Measurements from ENCODE around the gene BNIPL.

BNIPL gene

DNA sequence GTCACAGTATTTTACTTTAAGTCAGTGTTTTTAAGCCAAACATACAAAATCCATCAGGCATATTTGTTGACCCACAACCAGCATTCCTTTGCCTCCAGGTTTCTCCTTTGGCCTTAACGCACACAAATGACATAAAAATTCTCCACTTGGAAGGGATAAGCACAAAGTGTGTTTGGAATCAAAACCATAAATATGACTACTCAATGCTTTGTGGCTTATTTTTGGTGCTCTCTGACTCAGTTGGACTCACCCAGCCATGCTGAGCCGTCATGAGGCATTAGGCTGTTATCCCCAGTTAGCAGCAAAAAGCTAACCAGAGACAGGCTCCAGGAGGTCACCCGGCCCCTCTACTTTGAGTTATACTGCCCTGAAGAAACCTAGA, 27.2 kb upstream of the BNIPL start:
- DNase-seq (ENCODE audit: insufficient read length, low spot score) (no peak), FAIRE-seq (no peak)

DNA sequence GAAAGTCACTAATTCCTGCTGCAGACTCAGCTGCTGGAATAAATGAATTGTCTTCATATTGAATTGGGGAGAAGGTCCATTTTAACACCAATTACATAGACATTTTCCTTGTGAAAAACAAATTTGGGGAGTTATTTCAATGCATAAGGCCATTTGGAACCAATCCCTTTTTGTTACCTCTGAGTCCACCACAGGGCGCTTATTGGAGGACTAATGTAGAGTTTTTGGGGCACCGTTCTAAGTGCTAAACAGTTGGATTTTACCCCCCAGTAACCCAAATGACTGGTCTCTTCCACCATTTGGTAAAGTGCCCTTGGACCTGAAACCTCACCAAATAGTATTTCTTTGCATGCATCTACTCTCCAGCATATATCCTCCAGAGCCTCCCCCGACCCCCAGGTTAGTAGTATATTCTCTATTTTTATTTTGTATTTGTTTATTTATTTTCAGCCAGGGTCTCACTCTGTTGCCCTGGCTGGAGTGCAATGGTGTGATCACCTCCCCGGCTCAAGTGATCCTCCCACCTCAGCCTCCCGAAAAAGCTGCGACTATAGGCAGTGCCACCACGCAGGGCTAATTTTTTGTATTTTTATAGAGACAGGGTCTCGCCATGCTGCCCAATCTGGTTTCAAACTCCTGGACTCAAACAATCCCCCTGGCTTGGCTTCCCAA, 26.6 kb upstream of the BNIPL start:
- DNase-seq (ENCODE audit: insufficient read length, low spot score) (no peak), FAIRE-seq (no peak)

DNA sequence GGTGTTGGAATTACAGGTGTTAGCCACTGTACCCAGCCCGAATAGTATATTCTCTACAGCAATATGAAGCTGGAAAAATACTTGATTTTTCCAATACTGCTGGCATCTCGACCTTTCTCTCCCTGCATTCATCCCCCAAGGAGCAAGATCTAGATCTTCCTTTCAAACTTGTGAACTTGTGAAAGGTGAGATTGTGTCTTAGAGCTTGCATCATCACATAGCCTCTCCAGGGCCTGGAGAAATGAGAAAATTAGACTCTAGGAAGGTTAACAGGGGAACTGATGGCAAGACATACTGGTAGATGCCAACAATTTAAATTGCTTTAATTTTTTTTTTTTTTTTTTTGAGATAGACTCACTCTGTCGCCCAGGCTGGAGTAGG, 26.1 kb upstream of the BNIPL start:
- no peak for FAIRE-seq
- DNase-seq (ENCODE audit: insufficient read length, low spot score), result no peak

DNA sequence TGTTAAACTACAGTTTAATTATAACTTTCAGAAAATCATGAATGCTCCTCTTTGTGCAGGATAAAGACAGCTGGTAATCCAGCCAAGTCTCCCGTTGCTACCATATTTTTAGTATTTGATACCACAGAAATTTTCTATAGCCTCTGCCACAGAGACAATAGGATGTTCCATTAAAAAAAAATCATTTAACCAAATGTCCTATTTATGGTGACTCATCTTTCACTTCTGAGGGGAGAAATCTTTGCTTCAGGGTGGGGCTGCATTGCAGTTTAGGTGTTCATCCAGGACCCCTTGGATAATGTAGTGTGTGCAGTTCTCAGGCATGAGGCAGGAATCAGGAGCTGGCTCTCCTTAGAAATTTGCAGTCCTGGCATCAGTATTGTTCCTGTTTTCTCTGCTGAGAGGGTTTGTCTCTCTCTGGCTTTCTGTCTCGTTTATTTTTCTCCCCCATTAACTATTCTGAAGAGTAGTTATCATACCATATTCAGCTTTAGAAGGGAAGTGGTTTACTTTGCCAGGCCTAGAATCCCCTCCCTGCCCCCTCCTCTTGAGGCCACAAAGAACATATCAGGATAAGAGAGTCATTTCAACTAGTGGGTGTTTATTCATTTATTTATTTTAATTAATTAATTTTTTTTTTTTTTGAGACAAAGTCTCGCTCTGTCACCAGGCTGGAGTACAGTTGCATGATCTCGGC, 25.1 kb upstream of the BNIPL start:
- DNase-seq (ENCODE audit: insufficient read length, low spot score), result no peak
- no peak for FAIRE-seq

DNA sequence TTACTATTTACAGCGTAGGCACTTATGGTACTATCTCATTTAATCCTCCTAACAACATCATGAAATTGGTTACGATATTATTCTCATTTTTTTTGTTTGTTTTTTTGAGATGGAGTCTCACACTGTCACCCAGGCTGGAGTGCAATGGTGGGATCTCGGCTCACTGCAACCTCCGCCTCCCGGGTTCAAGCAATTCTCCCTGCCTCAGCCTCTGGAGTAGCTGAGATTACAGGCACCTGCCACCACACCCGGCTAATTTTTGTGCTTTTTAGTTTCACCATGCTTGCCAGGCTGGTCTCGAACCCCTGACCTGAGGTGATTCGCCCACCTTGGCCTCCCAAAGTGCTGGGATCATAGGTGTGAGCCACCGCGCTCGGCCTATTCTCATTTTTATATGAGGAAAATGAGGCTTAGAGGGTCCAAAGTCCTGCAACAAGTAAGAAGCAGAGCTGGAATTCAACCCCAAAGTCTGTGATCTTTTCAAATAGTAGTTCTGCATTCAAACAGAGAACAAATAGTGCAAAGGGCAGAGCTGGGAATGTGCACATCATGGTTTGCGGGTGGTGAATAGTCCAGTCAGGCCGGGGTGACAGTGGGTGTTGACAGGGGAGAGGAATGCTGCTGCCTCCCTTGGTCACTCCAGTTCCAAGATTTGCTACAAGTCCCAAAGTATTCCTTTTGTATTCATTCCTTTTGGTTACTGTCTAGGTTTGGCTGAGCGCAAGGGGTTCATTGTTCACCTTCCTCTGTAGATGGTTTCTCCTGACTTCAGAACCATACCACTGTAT, 23.5 kb upstream of the BNIPL start:
- DNase-seq (ENCODE audit: insufficient read length, low spot score) (no peak), FAIRE-seq (no peak)

DNA sequence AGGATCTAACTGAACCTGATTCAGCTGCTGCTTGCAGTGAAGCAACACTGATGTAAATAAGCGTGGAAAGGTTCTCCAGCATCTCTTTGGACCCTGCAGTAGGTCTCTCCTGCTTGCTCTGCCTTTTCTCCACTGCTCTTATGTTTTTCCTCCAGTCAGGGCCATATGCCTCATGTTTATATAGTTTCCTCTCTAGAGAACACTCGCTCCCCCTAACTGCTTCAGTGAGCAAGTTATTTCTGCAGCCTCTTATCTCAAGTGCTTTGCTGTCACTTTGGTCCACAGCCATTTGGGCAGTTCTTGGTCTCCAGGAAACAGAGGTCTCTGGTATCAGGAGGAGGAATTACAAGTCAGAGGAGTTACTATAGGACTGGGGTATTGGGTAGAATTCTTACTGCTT, 22.9 kb upstream of the BNIPL start:
- FAIRE-seq, result no peak

DNA sequence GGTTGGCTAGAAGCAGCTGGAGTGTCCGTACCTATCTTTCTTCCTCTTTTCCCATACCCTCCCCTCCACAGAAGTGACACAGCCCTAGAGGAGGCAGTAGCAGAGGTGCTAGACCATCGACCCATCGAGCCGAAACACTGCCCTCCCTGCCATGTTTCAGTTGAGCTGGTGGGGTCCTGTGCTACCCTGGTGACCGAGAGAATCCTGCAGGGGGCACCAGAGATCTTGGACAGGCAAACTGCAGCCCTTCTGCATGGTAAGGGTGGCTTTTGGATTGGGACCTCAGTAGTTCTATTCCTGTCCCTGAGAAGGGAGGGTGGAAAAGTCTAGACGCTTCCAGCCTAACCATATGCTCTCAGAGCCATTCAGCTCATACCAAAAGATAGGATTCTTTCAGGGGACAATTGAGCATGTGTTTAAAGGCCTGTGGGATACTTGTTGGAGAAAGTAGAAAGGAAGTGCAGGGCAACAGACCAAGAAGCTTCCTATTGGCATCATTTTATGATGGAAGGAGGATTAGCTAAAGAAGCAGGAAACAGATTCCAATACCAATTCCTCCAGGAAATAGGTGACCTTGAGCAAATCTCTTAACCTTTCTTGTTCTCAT, 11.7 kb upstream of the BNIPL start:
- FAIRE-seq (no peak), DNase-seq (ENCODE audit: insufficient read length, low spot score) (peak; percentile 54)

More for the DNA sequence above, 22.9 kb upstream of the BNIPL start:
- no peak for DNase-seq (ENCODE audit: insufficient read length, low spot score)

DNA sequence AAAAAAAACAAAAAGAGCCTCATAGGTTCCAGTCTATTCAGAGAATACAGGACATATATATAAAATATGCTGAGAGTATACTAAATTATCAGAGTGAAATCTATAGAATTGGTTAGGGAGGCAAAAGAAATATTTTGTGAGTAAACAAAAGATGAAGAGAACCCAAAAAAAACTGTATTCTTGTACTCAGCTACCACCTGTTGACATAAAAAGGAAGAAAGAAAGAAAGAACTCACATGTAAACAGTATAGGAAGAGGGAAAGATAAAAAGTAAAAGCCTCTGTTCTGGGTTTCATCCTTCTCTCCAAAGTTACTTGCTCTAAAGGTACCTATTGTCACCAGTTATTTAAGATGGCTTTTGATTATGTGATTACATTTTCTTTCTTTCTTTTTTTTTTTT, 9.9 kb upstream of the BNIPL start:
- FAIRE-seq, result no peak

DNA sequence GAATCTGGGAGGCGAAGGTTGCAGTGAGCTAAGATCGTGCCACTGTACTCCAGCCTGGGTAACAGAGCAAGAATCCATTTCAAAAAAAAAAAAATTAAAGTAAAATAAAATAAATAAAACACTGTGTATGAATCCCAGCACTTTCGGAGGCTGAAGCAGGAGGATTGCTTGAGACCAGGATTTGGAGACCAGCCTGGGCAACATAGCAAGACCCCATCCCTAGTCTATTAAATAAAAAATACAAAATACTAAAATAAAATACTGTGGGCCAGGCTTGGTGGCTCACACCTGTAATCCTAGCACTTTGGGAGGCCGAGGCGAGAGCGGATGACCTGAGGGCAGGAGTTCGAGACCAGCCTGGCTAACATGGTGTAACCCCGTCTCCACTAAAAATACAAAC, 4.2 kb upstream of the BNIPL start:
- no peak for FAIRE-seq

More for the DNA sequence above, 9.9 kb upstream of the BNIPL start:
- DNase-seq (ENCODE audit: insufficient read length, low spot score), result no peak

DNA sequence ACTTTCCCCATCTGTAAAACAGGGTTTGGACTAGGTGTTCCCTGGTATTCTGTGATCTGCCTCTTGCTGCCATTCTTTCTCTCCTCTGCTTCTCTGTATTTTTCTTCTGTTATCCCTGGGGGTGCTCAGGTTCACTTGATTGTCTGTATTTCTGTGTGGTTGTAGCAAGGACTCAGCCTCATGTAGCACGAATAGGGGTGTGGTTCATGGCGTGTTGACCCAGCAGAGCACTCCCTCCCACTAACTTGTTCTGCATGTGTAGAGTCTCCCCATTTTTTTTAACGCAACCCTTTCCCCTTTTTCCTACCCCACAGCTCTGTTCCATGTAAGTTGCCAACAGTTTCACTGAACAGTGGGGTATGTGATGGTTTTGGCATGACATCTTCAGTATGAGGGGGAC, 1.2 kb upstream of the BNIPL start:
- DNase-seq (ENCODE audit: insufficient read length, low spot score) (no peak), FAIRE-seq (no peak)

More for the DNA sequence above, 4.2 kb upstream of the BNIPL start:
- DNase-seq (ENCODE audit: insufficient read length, low spot score), result no peak

DNA sequence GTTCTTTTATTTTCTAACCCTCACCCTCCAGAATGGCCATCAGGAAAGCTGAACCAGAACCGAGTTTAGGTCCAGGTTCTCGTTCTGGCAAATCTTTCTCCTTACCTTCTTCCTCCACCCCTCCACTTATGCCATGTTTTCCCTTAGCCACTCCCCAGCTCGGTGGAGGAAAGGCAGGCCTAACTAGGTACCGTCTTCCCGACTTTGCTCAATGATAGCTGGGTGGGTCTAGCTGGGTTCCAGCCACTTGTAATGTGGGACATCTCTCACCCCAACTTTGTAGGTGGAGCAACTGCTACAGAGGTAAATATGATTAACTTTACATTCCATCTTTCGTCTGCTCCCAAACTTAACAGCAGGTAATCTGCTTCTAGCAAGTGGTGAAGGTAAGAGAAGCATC, 646 bp downstream of the BNIPL start:
- no peak for FAIRE-seq
- no peak for DNase-seq (ENCODE audit: insufficient read length, low spot score)

DNA sequence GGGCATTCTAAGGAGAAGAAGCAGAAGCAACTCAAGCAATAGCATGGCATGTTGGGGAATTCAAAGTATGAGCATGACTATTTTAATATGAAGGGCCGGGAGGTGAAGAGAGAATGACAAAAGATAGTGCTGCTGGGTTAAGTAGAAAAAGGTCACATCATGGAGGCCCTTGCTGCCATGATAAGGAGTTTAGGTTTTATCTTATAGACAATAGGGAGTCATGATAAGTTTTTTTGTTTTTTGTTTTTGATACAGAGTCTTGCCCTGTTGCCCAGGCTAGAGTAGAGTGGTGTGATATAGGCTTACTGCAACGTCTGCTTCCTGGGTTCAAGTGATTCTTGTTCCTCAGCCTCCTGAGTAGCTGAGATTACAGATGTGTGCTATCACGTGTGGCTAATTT, 3.1 kb downstream of the BNIPL start:
- no peak for DNase-seq (ENCODE audit: insufficient read length, low spot score)
- no peak for FAIRE-seq

DNA sequence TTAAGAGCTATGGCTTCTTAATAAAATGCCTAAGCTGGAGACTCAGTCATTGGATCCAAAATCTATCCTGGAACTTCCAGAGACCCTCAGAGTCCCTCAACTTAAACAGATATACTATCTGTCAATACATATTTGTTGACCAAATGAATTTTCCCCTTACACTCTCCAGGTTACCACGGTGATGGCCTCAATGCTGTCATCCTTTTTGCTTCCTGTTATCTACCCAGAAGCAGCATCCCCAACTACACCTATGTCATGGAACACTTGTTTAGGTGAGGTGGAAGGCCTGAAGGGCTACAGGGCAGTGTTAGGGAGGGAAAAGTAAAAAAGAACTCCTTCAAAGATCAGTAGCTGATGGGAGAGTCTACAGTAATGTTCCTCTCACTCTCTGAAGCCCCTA, 6.8 kb downstream of the BNIPL start:
- FAIRE-seq (no peak), DNase-seq (ENCODE audit: insufficient read length, low spot score) (no peak)

DNA sequence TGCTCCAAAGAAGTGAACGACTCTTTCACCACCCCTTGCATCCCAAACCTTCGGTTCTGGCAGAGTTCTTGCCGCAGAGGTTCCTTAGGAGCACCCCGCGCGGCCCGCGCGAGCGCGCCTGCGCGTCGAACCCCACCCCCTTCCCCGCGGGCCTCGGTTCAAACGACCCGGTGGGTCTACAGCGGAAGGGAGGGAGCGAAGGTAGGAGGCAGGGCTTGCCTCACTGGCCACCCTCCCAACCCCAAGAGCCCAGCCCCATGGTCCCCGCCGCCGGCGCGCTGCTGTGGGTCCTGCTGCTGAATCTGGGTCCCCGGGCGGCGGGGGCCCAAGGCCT, 11.2 kb downstream of the BNIPL start, which contains the start of gene C1orf56:
C1orf56 (plus strand) TSS at position 161 of the 334 bp plus-strand sequence; CDS start at position 258, 97 bp downstream.
- DNase-seq (ENCODE audit: insufficient read length, low spot score) (no peak), FAIRE-seq (no peak)

DNA sequence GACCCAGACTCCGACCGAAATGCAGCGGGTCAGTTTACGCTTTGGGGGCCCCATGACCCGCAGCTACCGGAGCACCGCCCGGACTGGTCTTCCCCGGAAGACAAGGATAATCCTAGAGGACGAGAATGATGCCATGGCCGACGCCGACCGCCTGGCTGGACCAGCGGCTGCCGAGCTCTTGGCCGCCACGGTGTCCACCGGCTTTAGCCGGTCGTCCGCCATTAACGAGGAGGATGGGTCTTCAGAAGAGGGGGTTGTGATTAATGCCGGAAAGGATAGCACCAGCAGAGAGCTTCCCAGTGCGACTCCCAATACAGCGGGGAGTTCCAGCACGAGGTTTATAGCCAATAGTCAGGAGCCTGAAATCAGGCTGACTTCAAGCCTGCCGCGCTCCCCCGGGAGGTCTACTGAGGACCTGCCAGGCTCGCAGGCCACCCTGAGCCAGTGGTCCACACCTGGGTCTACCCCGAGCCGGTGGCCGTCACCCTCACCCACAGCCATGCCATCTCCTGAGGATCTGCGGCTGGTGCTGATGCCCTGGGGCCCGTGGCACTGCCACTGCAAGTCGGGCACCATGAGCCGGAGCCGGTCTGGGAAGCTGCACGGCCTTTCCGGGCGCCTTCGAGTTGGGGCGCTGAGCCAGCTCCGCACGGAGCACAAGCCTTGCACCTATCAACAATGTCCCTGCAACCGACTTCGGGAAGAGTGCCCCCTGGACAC, 11.7 kb downstream of the BNIPL start:
- no peak for FAIRE-seq
- no peak for DNase-seq (ENCODE audit: insufficient read length, low spot score)

DNA sequence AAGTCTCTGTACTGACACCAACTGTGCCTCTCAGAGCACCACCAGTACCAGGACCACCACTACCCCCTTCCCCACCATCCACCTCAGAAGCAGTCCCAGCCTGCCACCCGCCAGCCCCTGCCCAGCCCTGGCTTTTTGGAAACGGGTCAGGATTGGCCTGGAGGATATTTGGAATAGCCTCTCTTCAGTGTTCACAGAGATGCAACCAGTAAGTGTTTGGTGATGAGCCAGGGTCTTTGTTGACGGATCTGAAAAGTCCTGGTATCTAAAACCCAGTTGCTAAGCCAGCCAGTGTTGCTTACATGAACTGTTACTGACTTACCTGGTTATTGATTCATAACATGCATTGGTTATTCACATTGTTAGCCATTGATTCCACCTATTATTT, 12.3 kb downstream of the BNIPL start:
- DNase-seq (ENCODE audit: insufficient read length, low spot score) (no peak), FAIRE-seq (no peak)

DNA sequence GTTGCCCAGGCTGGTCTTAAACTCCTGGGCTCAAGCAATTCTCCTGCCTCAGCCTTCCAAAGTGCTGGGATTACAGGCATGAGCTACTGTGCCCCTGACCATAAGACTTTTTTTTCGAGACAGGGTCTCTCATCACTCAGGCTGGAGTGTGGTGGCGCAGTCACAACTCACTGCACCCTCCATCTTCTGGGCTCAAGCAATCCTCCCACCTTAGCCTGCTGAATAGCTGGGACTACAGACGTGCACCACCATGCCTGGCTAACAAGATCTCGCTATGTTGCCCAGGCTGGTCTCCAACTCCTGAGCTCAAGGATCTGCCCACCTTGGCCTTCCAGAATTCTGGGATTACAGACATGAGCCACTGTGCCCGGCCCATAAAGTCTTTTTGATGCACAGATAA, 13.1 kb downstream of the BNIPL start:
- no peak for FAIRE-seq
- DNase-seq (ENCODE audit: insufficient read length, low spot score), result no peak

DNA sequence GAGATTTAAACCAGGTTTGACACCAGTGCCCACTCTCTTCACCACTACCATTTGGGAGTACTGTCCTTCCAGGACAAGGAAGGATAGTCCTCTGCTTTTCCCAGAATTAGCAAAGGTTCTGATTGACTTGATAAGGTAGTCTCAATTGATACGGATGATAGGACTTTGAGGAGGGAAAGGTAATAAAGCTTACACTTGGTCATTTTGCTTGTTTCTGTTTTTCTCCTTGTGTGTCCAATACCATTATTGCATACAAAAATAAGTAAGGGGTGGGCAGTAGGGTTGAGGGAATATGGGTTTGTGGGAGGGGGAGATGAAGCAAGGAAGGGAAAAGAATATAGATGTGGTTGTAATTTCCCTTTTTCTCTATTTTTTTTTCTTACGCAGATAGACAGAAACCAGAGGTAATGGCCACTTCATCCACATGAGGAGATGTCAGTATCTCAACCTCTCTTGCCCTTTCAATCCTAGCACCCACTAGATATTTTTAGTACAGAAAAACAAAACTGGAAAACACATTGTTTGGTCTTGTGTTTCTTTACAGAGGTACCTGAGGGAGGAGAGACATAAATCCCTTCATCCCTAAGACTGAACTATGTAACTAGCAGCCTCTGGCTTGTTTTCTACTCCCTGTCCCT, 13.8 kb downstream of the BNIPL start:
- no peak for FAIRE-seq

DNA sequence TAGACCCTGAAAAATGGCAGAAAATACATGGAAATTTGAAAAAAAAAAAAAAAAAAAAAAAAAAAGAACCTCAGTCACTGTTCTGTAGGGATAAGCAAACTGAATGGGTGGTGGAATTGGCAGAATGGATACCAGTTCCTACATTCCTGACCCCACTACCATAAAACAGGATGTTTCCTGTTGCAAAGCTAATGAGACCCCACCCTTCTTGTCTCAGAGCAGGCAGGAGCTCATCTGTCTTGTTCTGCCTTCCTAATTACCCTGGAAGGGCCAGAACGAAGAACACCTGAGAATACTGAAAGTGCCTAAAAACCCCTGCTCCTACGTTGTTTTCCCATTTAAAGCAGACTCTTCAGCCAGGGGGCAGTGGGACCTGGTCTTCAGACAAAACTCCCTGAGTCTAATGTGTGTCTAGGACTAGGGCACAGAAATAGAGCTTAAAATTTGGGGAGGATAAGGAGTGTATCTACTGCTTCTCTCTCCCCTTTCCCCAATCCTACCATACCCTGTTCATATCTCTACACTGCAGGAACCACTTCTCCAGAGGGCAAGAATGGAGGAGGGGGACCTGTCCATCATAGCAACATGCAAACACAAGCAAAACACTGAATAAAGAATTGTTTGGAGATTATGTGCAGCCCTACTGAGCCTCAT, 15.1 kb downstream of the BNIPL start:
- FAIRE-seq, result no peak

More for the DNA sequence above, 13.8 kb downstream of the BNIPL start:
- no peak for DNase-seq (ENCODE audit: insufficient read length, low spot score)

More for the DNA sequence above, 15.1 kb downstream of the BNIPL start:
- DNase-seq (ENCODE audit: insufficient read length, low spot score), result no peak
